Glutamatergic neuron (in vitro differentiated cells): ENCODE measurements around the gene MYCN. TPM values are rescaled to one million over a fixed set of nuclear protein-coding genes. Genes with fewer than 3 reads are reported as not detected.

Source experiments
- DNase-seq: peaks from one replicate; pipeline ENCODE4 v3.0.0; 2022
- H3K27ac Mint-ChIP-seq: one replicate; pipeline ENCODE4 v1.8.0; 2020; ENCODE audit warnings: mild to moderate bottlenecking, mixed read lengths, inconsistent platforms; ENCODE audit not compliant: unreplicated experiment
- H3K27me3 Mint-ChIP-seq: one replicate; pipeline ENCODE4 v1.8.0; 2020; ENCODE audit warnings: mild to moderate bottlenecking, moderate library complexity, mixed read lengths, inconsistent platforms; ENCODE audit not compliant: unreplicated experiment
- H3K36me3 Mint-ChIP-seq: one replicate; pipeline ENCODE4 v1.8.0; 2020; ENCODE audit warnings: mild to moderate bottlenecking, mixed read lengths, inconsistent platforms; ENCODE audit not compliant: unreplicated experiment
- H3K4me1 Mint-ChIP-seq: one replicate; pipeline ENCODE4 v1.8.0; 2020; ENCODE audit warnings: mild to moderate bottlenecking, low read depth, mixed read lengths, inconsistent platforms; ENCODE audit not compliant: unreplicated experiment
- H3K4me3 Mint-ChIP-seq: one replicate; pipeline ENCODE4 v1.8.0; 2020; ENCODE audit warnings: mild to moderate bottlenecking, mixed read lengths, inconsistent platforms; ENCODE audit not compliant: unreplicated experiment
- H3K9me3 Mint-ChIP-seq: one replicate; pipeline ENCODE4 v1.8.0; 2020; ENCODE audit warnings: mild to moderate bottlenecking, moderate library complexity, mixed read lengths, inconsistent platforms; ENCODE audit not compliant: unreplicated experiment
- total RNA-seq: library from RNA; stranded (reverse); fragmentation: NEBNext Ultra II Directional; extraction: Animal tissue kit (Norgen Biotek cat#: 25700); gene quantifications from one replicate; pipeline ENCODE4 v1.2.1, GENCODE V29; 2021; ENCODE audit not compliant: unreplicated experiment
- TF ChIP-seq, protein P1 (sequence below): fragments of 200-600 bp; sonication (generic); IDR thresholded peaks from one replicate; pipeline ENCODE4 v1.5.0; 2021; ENCODE audit not compliant: partially characterized antibody, unreplicated experiment

Gene MYCN
- total RNA-seq, 1 donor from 2014 or later, result 43.8 TPM

GRCh38 chr2:15935675-15936074 is 4.7 kb upstream of the MYCN start:
- Mint-ChIP-seq H3K27me3 (peaks cover 2% of the 10 kb centered on the region), H3K9me3 (no peaks in the 10 kb centered on the region), H3K4me1 (peaks cover 12% of the 10 kb centered on the region), H3K27ac (no peak overlapping the region), H3K36me3 (no peaks in the 10 kb centered on the region), H3K4me3 (no peak overlapping the region)
- TF ChIP-seq, protein P1, sequence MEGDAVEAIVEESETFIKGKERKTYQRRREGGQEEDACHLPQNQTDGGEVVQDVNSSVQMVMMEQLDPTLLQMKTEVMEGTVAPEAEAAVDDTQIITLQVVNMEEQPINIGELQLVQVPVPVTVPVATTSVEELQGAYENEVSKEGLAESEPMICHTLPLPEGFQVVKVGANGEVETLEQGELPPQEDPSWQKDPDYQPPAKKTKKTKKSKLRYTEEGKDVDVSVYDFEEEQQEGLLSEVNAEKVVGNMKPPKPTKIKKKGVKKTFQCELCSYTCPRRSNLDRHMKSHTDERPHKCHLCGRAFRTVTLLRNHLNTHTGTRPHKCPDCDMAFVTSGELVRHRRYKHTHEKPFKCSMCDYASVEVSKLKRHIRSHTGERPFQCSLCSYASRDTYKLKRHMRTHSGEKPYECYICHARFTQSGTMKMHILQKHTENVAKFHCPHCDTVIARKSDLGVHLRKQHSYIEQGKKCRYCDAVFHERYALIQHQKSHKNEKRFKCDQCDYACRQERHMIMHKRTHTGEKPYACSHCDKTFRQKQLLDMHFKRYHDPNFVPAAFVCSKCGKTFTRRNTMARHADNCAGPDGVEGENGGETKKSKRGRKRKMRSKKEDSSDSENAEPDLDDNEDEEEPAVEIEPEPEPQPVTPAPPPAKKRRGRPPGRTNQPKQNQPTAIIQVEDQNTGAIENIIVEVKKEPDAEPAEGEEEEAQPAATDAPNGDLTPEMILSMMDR, result no peak
- DNase-seq, result no peak

DNA sequence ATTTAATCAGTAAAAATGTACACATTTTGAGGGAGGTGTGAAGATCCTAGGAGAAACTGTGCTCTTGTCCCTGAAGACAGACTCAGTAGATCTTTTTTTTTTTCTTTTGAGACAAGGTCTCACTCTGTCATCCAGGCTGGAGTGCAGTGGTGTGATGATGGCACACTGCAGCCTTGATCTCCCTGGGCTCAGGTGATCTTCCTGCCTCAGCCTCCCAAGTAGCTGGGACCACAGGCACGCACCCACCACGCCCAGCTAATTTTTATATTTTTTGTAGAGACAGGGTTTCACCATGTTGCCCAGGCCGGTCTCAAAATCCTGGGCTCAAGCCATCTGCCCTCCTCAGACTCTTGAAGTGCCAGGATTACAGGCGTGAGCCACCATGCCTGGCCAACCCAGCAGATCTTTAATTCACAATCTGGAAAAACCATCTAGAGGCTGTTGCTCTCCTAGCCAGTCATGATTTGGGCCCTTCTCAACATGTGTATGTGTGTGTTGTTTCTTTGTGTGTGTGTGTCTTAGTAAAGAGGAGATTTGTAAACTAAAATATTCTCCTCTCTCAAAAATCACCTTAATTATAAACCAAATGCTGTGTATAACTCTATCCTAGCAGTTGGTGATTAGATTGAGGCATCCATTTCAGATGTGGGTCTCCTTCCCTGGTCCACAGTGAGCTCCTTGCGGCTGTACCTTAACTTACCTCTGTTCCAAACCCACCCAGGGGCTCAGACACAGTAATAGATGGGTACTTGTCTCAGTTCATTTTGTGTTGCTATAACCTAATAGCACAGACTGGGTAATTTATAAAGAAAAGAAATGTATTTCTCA is 3.9 kb upstream of the MYCN start:
- Mint-ChIP-seq H3K27me3 (peaks cover 7% of the 10 kb centered on the region), H3K36me3 (no peaks in the 10 kb centered on the region), H3K9me3 (peaks cover 5% of the 10 kb centered on the region), H3K4me1 (peaks cover 9% of the 10 kb centered on the region), H3K4me3 (no peak overlapping the region), H3K27ac (no peak overlapping the region)
- TF ChIP-seq, protein P1, result no peak
- no peak for DNase-seq

DNA sequence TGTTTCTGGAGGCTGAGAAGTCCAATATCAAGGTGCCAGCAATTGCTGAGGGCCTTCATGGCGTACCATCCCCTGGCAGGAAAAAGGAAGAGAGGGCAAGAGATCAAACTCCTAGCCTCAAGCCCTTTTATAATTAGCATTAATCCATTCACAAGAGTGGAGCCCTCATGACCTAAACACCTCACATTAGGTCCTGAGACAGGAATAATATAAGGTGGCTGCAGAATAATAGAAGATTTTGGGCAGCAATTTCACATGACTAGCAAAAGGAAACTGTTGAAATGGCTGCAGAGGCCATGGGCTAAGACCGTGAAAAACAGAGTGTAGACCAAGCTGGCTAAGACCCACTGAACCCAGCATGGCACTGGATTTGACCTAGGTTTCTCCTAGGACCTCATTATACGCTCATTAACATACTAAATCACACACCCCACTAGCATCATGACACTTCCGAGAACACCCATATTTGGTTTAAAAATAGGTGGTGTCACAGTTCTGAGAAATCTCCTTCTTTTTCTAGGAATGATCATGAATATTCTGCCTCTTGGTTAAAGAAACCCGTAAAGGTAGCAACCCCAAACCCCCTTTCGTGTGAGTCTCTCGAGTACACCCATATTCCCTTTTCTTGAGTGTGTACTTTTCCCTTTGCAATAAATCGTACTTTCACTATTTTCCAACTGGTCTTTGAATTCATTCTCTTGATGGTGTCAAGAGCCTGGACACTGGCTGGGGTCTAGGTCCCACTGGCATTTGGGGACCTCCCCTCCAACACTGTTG is 3.1 kb upstream of the MYCN start:
- no peaks in the 10 kb centered on the region for H3K36me3 Mint-ChIP-seq
- no peak overlapping the region for H3K4me3 Mint-ChIP-seq
- no peak overlapping the region for H3K27ac Mint-ChIP-seq
- DNase-seq, result no peak
- H3K4me1 Mint-ChIP-seq, result peaks cover 6% of the 10 kb centered on the region
- TF ChIP-seq, protein P1, result no peak
- H3K27me3 Mint-ChIP-seq, result peaks cover 7% of the 10 kb centered on the region
- peaks cover 5% of the 10 kb centered on the region for H3K9me3 Mint-ChIP-seq

- TF ChIP-seq, protein P1, result no peak
- Mint-ChIP-seq H3K4me3 (no peak overlapping the region), H3K27me3 (peaks cover 12% of the 10 kb centered on the region), H3K36me3 (no peaks in the 10 kb centered on the region), H3K9me3 (peaks cover 8% of the 10 kb centered on the region), H3K4me1 (peaks cover 5% of the 10 kb centered on the region), H3K27ac (no peak overlapping the region)
- no peak for DNase-seq
These were observed 2.2 kb upstream of the MYCN start for GRCh38 chr2:15937882-15938802.
